HepG2 (cell line): ENCODE data around the gene PRMT5. TPM values are rescaled to one million over a fixed set of nuclear protein-coding genes. Genes with fewer than 3 reads are reported as not detected.

ENCODE experiments used
- ATF7 ChIP-seq, 2 experiments: fragments of 450-650 bp in 1 of 2; sonication (generic) in 1 of 2; formaldehyde crosslinking in 1 of 2; IDR thresholded peaks; 2 replicates each; pipeline versions ENCODE4 v1.4.0 to v1.6.1; 2016 to 2020; ENCODE audit warnings: antibody characterized with exemption in 1 of 2, mild to moderate bottlenecking in 1 of 2, missing genetic modification reagents in 1 of 2
- FLYWCH1 ChIP-seq: sonication (generic); formaldehyde crosslinking; IDR thresholded peaks from 2 replicates; pipeline ENCODE4 v1.8.1; 2023; ENCODE audit warnings: mild to moderate bottlenecking, missing genetic modification reagents
- FOXK2 ChIP-seq: fragments of 450-650 bp; IDR thresholded peaks from 2 replicates; pipeline ENCODE4 v1.6.1; 2016
- FOXP1 ChIP-seq, 2 experiments: fragments of 450-650 bp in 1 of 2; IDR thresholded peaks; 2 replicates each; pipeline ENCODE4 v1.6.1; 2017 to 2018; ENCODE audit warnings: antibody characterized with exemption in 1 of 2
- KDM3A ChIP-seq: IDR thresholded peaks from 2 replicates; pipeline ENCODE4 v1.6.1; 2018; ENCODE audit warnings: low read depth, missing compliant biosample characterization
- KLF15 ChIP-seq: sonication (generic); formaldehyde crosslinking; IDR thresholded peaks from 2 replicates; pipeline ENCODE4 v1.8.1; 2023; ENCODE audit warnings: borderline replicate concordance, mild to moderate bottlenecking, inconsistent platforms, missing genetic modification reagents, mixed read lengths
- KLF6 ChIP-seq: IDR thresholded peaks from 2 replicates; pipeline ENCODE4 v1.8.0; 2016; ENCODE audit warnings: missing biosample characterization, missing genetic modification reagents
- KMT2B ChIP-seq: IDR thresholded peaks from 2 replicates; pipeline ENCODE4 v1.6.1; 2016; ENCODE audit warnings: missing genetic modification reagents, missing compliant biosample characterization
- LBX2 ChIP-seq: sonication (generic); formaldehyde crosslinking; IDR thresholded peaks from 2 replicates; pipeline ENCODE4 v1.5.0; 2020; ENCODE audit warnings: missing genetic modification reagents, mild to moderate bottlenecking, borderline replicate concordance
- MLLT10 ChIP-seq: sonication (generic); formaldehyde crosslinking; IDR thresholded peaks from 2 replicates; pipeline ENCODE4 v1.4.0; 2020; ENCODE audit warnings: missing genetic modification reagents
- NFRKB ChIP-seq: fragments of 450-650 bp; IDR thresholded peaks from 2 replicates; pipeline ENCODE4 v1.6.1; 2017
- NPAS2 ChIP-seq: sonication (generic); formaldehyde crosslinking; IDR thresholded peaks from 2 replicates; pipeline ENCODE4 v1.8.0; 2022; ENCODE audit warnings: mild to moderate bottlenecking, missing genetic modification reagents, borderline replicate concordance
- NRL ChIP-seq: sonication (generic); formaldehyde crosslinking; IDR thresholded peaks from 2 replicates; pipeline ENCODE4 v1.5.0; 2020; ENCODE audit warnings: missing genetic modification reagents, mild to moderate bottlenecking, moderate library complexity, borderline replicate concordance
- SP5 ChIP-seq: IDR thresholded peaks from 2 replicates; pipeline ENCODE4 v1.6.1; 2016; ENCODE audit warnings: low read depth, borderline replicate concordance
- TFE3 ChIP-seq: IDR thresholded peaks from 2 replicates; pipeline ENCODE4 v1.6.1; 2016
- ZBTB20 ChIP-seq: sonication (generic); formaldehyde crosslinking; IDR thresholded peaks from 2 replicates; pipeline ENCODE4 v1.8.1; 2023; ENCODE audit warnings: missing genetic modification reagents, low read depth, mild to moderate bottlenecking, borderline replicate concordance
- ZFP91 ChIP-seq: sonication (generic); formaldehyde crosslinking; IDR thresholded peaks from 2 replicates; pipeline ENCODE4 v1.9.0; 2022; ENCODE audit warnings: missing genetic modification reagents, mild to moderate bottlenecking, borderline replicate concordance
- ZNF264 ChIP-seq: sonication (generic); formaldehyde crosslinking; IDR thresholded peaks from 2 replicates; pipeline ENCODE4 v1.4.0; 2020; ENCODE audit warnings: missing genetic modification reagents
- ZNF280D ChIP-seq: sonication (generic); formaldehyde crosslinking; IDR thresholded peaks from 2 replicates; pipeline ENCODE4 v1.5.1; 2020; ENCODE audit warnings: mild to moderate bottlenecking, missing genetic modification reagents
- ZNF75D ChIP-seq: sonication (generic); formaldehyde crosslinking; IDR thresholded peaks from 2 replicates; pipeline ENCODE4 v1.8.1; 2023; ENCODE audit warnings: missing genetic modification reagents, mild to moderate bottlenecking, borderline replicate concordance
- ZNF766 ChIP-seq: sonication (generic); formaldehyde crosslinking; IDR thresholded peaks from 2 replicates; pipeline ENCODE4 v1.5.0; 2020; ENCODE audit warnings: missing genetic modification reagents, borderline replicate concordance
- ZNF841 ChIP-seq: sonication (generic); formaldehyde crosslinking; IDR thresholded peaks from 2 replicates; pipeline ENCODE4 v1.8.1; 2023; ENCODE audit warnings: missing genetic modification reagents, borderline replicate concordance
- ZSCAN20 ChIP-seq: sonication (generic); formaldehyde crosslinking; IDR thresholded peaks from 2 replicates; pipeline ENCODE4 v1.4.0; 2020; ENCODE audit warnings: missing genetic modification reagents, mild to moderate bottlenecking, borderline replicate concordance
- polyA plus RNA-seq, 8 experiments: library from polyadenylated mRNA; depleted of rRNA in 3 of 8; stranded (reverse) in 7 of 8; unstranded in 1 of 8; fragments of >200 nt; fragmentation: Illumina TruSeq in 4 of 8; extraction: Trizol in 4 of 8; gene quantifications; 2 replicates each; pipeline versions ENCODE4 v1.2.1 to v1.2.3, GENCODE V29; 2011 to 2016; ENCODE audit warnings: low read depth in 4 of 8, missing spikeins in 1 of 8, mixed read lengths in 1 of 8; ENCODE audit not compliant: insufficient read depth in 1 of 8
- total RNA-seq, 5 experiments: library from RNA; depleted of rRNA; stranded (reverse); fragments of >200 nt; fragmentation: Illumina TruSeq; extraction: Trizol; gene quantifications; 2 replicates each; pipeline ENCODE4 v1.2.3, GENCODE V29; 2016; ENCODE audit warnings: low read depth in 1 of 5

Gene PRMT5
- total and polyA plus RNA-seq, 2 of the 13 experiments (the other 11 are each of a cell fraction or from before 2014, with no cell fraction given): 210 to 354 TPM

GRCh38 chr14:22977684-22978486 is 48.7 kb upstream of the PRMT5 start (continued):
- no peak for TF ChIP-seq FLYWCH1 (CRISPR knock-in tag)
- TF ChIP-seq NRL (CRISPR knock-in tag): no peak
- TF ChIP-seq KLF6 (CRISPR knock-in tag): peak; percentile 63; the same call in 1 of the 2 replicates
- no peak for TF ChIP-seq MLLT10
- TF ChIP-seq KDM3A (CRISPR knock-in tag): peak; percentile 25; the same call in 1 of the 2 replicates
- no peak for TF ChIP-seq ZFP91 (CRISPR knock-in tag)
- peak; percentile 92; the same call in 1 of the 2 replicates for TF ChIP-seq ZNF280D
- TF ChIP-seq ZSCAN20: no peak
- no peak for TF ChIP-seq ZNF766
- peak; percentile 96 for TF ChIP-seq SP5 (CRISPR knock-in tag)
- peak; percentile 58; the same call in 1 of the 2 replicates for TF ChIP-seq KMT2B (CRISPR knock-in tag)
- TF ChIP-seq FOXK2: peak; percentile 74
- no peak for TF ChIP-seq ZNF264 (CRISPR knock-in tag)
- no peak for TF ChIP-seq KLF15 (CRISPR knock-in tag)
- TF ChIP-seq ATF7 (IDR thresholded peaks at IDR 0.05): peak; percentile 97
- TF ChIP-seq ATF7 (CRISPR knock-in tag; IDR thresholded peaks at IDR 0.05): peak; percentile 100
- peak; percentile 90 for TF ChIP-seq ZBTB20 (CRISPR knock-in tag)
- TF ChIP-seq NPAS2 (CRISPR knock-in tag): no peak
- TF ChIP-seq LBX2 (CRISPR knock-in tag): no peak; the same call in 1 of the 2 replicates
- peak; percentile 86 for TF ChIP-seq TFE3 (CRISPR knock-in tag)
- TF ChIP-seq NFRKB: 0 out of 2 replicates have a peak, but pooled peaks have one; percentile 2
- peak; percentile 70; the same call in 1 of the 2 replicates for TF ChIP-seq FOXP1 (IDR thresholded peaks at IDR 0.05)
- peak; percentile 90 for TF ChIP-seq FOXP1 (CRISPR knock-in tag; IDR thresholded peaks at IDR 0.05)
- TF ChIP-seq ZNF75D (CRISPR knock-in tag): no peak
- no peak for TF ChIP-seq ZNF841 (CRISPR knock-in tag)
